Measurements from ENCODE around the gene KCNJ1. TPM values are rescaled to one million over a fixed set of nuclear protein-coding genes. Genes with fewer than 3 reads are reported as not detected.

Gene KCNJ1
- total and polyA plus RNA-seq, 2 experiments from 2014 or later: not detected

DNA sequence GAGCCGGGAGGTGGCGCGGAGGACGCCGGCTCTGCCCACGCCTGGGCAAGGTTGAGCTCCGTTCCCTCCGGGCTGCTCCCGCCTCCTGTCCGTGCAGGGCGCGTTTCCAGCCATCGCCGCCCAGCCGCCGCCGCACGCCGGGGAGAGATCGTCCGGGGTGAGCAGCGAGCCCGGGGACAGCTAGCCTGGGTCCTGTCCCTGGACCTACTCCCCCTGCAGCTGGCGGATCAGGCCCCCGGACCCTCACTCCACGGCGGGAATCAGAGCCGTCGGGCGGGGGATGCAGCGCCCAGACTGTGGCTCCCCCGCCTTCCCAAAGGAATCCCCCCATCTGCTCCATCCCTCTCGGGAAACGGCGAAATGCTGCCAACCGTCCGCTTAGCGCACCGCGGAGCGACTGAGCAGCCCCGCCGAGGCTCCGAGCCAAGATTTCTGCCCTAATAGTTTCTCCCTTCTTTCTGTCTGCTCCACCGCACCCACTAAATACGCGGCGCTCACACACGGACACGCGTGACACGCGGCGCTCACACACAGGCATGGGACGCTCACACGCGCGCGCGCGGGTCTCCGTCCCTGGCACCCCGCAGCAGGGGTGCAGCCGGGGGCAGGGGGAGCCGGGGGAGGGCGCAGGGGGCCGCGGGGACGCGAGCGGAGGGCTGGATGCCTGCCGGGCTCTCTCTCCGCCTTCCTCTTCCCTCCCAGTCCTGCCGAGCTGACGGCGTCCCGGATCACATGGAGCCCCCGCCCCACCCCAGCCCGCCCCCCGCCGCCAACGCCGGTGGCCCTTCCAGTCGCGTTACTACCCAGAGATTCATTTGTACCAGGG, 23.7 kb upstream of the KCNJ1 start, which contains the start of gene KCNJ5:
KCNJ5 (plus strand) TSS at position 814 of the 826 bp plus-strand sequence. CDS start 19,918 bp downstream, outside the sequence.
- H3K4me1 ChIP-seq (ENCODE audit: low read depth): peaks cover 68% of the 10 kb centered on the region
- peak in 1 of 2 donors; percentile 83 for DNase-seq (ENCODE audit: low read depth in 1 of 2, low spot score in 1 of 2)
- H3K4me3 ChIP-seq: peak within 1 kb of the TSS; percentile 76
- H3K27ac ChIP-seq: peak within 1 kb of the TSS; percentile 87
- TF ChIP-seq CTCF (IDR thresholded peaks at IDR 0.05; ENCODE audit: low read depth, low read length): no peak
- H3K9me3 ChIP-seq (ENCODE audit: low read depth): no peaks in the 10 kb centered on the region
- H3K27me3 ChIP-seq: no peaks in the 10 kb centered on the region
- H3K36me3 ChIP-seq: no peaks in the 10 kb centered on the region

- Histone ChIP-seq H3K4me3 (peak overlapping the region; percentile 76), H3K27me3 (no peaks in the 10 kb centered on the region), H3K4me1 (ENCODE audit: low read depth) (peaks cover 62% of the 10 kb centered on the region), H3K9me3 (ENCODE audit: low read depth) (no peaks in the 10 kb centered on the region), H3K27ac (peak overlapping the region; percentile 87), H3K36me3 (no peaks in the 10 kb centered on the region)
- TF ChIP-seq CTCF (IDR thresholded peaks at IDR 0.05; ENCODE audit: low read depth, low read length): no peak
- DNase-seq (ENCODE audit: low read depth in 1 of 2, low spot score in 1 of 2): no peak
These were observed 23.1 kb upstream of the KCNJ1 start for GRCh38 chr11:128890216-128890542.

- TF ChIP-seq CTCF (IDR thresholded peaks at IDR 0.05; ENCODE audit: low read depth, low read length): no peak
- no peaks in the 10 kb centered on the region for H3K36me3 ChIP-seq
- peaks cover 58% of the 10 kb centered on the region for H3K4me1 ChIP-seq (ENCODE audit: low read depth)
- H3K4me3 ChIP-seq: peak overlapping the region; percentile 76
- no peaks in the 10 kb centered on the region for H3K9me3 ChIP-seq (ENCODE audit: low read depth)
- no peak overlapping the region for H3K27ac ChIP-seq
- no peak for DNase-seq (ENCODE audit: low read depth in 1 of 2, low spot score in 1 of 2)
- H3K27me3 ChIP-seq: no peaks in the 10 kb centered on the region
These were observed 22.6 kb upstream of the KCNJ1 start for GRCh38 chr11:128889657-128890213.

- no peak for DNase-seq (ENCODE audit: low read depth in 1 of 2, low spot score in 1 of 2)
- TF ChIP-seq CTCF (IDR thresholded peaks at IDR 0.05; ENCODE audit: low read depth, low read length): no peak
- no peaks in the 10 kb centered on the region for H3K27me3 ChIP-seq
These were observed 21.2 kb upstream of the KCNJ1 start for GRCh38 chr11:128888034-128888985.

GRCh38 chr11:128886406-128887124, 19.5 kb upstream of the KCNJ1 start:
- H3K27me3 ChIP-seq: no peaks in the 10 kb centered on the region
- TF ChIP-seq CTCF (IDR thresholded peaks at IDR 0.05; ENCODE audit: low read depth, low read length): peak; percentile 8
- H3K36me3 ChIP-seq: no peaks in the 10 kb centered on the region

More at GRCh38 chr11:128888034-128888985, 21.2 kb upstream of the KCNJ1 start:
- Histone ChIP-seq H3K36me3 (no peaks in the 10 kb centered on the region), H3K27ac (no peak overlapping the region), H3K9me3 (ENCODE audit: low read depth) (no peaks in the 10 kb centered on the region), H3K4me1 (ENCODE audit: low read depth) (peaks cover 45% of the 10 kb centered on the region), H3K4me3 (no peak overlapping the region)

More at GRCh38 chr11:128886406-128887124, 19.5 kb upstream of the KCNJ1 start:
- DNase-seq (ENCODE audit: low read depth in 1 of 2, low spot score in 1 of 2): peak in 1 of 2 donors; percentile 84
- H3K4me1 ChIP-seq (ENCODE audit: low read depth): peaks cover 34% of the 10 kb centered on the region
- H3K27ac ChIP-seq: no peak overlapping the region
- no peaks in the 10 kb centered on the region for H3K9me3 ChIP-seq (ENCODE audit: low read depth)
- no peak overlapping the region for H3K4me3 ChIP-seq

All from cardiac muscle cell (in vitro differentiated cells and primary cell).